Endothelial cell of umbilical vein (primary cell): Measurements from ENCODE around the gene ZNF555.

ENCODE experiments used
- CTCF ChIP-seq, 2 donors: IDR thresholded peaks; 1 replicate in 1 of 2; 2 replicates in 1 of 2; pipeline ENCODE4 v1.5.1; 2011; ENCODE audit warnings: low read length in 2 of 2, mild to moderate bottlenecking in 2 of 2, moderate library complexity in 2 of 2, control low read depth in 1 of 2, inconsistent platforms in 1 of 2, low read depth in 1 of 2; ENCODE audit not compliant: insufficient read depth in 1 of 2; ENCODE audit errors: extremely low read depth in 1 of 2
- EZH2 ChIP-seq: IDR thresholded peaks from 2 replicates; pipeline ENCODE4 v1.6.1; 2012; ENCODE audit warnings: borderline replicate concordance, low read depth, mild to moderate bottlenecking, moderate library complexity, low read length, inconsistent platforms; ENCODE audit not compliant: severe bottlenecking
- JUN ChIP-seq: IDR thresholded peaks from 2 replicates; pipeline ENCODE4 v1.6.1; 2011; ENCODE audit warnings: borderline replicate concordance, low read depth; ENCODE audit not compliant: insufficient read length, insufficient read depth
- POLR2A ChIP-seq: IDR thresholded peaks from 2 replicates; pipeline ENCODE4 v1.6.1; 2012; ENCODE audit warnings: low read depth, mild to moderate bottlenecking, control low read depth, low read length
- POLR2AphosphoS5 ChIP-seq: IDR thresholded peaks from 2 replicates; pipeline ENCODE4 v1.6.1; 2012; ENCODE audit warnings: low read depth, mild to moderate bottlenecking, control low read depth, low read length, moderate library complexity; ENCODE audit not compliant: insufficient read depth

GRCh38 chr19:2877398-2878331, 36.4 kb downstream of the ZNF555 start:
- no peak for TF ChIP-seq POLR2AphosphoS5
- TF ChIP-seq JUN: no peak
- no peak for TF ChIP-seq POLR2A
- TF ChIP-seq CTCF (IDR thresholded peaks at IDR 0.05; ENCODE audit: extremely low read depth in 1 of 2, insufficient read depth in 1 of 2, low read depth in 1 of 2, low read length in 2 of 2): no peak
- TF ChIP-seq EZH2: no peak
